Middle frontal gyrus (tissue), 1 donor: ENCODE measurements around the gene EML1.

ENCODE experiments used
- DNase-seq: peaks from one replicate; pipeline ENCODE4 v3.0.0-alpha.2; 2015; ENCODE audit warnings: low spot score; ENCODE audit errors: extremely low spot score

EML1 gene

GRCh38 chr14:99803106-99803775, 10.0 kb downstream of the EML1 start:
- DNase-seq: no peak

DNA sequence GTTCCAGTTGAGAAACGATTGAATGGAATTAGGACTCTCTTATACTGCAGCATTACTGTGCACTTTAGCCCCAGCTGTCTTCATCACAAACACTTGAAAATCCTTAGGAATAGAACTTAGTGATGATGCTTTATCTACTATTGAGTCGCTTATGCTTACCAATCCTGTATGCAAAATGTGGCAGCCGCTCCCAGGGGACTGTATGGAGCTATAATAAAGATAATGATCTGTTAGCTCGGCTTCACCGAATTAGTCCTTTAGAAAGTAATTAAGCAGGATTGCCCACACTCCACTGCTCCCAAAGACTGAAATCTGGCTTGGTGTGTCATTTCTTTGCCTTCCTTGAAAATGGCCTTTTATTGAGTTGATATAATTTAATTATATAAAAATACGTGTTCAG, 10.6 kb downstream of the EML1 start:
- DNase-seq: no peak

- no peak for DNase-seq
Observed at GRCh38 chr14:99805757-99806439, 12.7 kb downstream of the EML1 start.

GRCh38 chr14:99806836-99807235, 13.6 kb downstream of the EML1 start:
- no peak for DNase-seq

GRCh38 chr14:99807413-99808153, 14.4 kb downstream of the EML1 start:
- no peak for DNase-seq

DNA sequence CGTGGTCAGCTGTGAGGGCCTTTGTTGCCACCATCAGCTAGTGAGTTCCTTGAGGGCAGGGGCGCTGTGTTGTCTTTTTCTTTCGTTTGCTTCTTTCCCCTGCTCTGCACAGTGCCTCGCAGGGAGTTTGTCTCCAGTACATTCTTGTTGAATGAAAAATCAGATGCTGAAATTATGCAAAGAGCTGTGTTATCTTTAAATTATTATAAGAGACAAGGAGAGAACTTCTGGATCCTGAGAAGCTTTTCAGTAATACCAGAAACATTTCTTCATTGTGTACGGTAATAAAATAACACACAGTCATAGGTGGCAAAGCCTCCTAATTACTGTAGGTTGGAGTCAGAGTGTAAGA, 14.9 kb downstream of the EML1 start:
- DNase-seq: no peak

DNA sequence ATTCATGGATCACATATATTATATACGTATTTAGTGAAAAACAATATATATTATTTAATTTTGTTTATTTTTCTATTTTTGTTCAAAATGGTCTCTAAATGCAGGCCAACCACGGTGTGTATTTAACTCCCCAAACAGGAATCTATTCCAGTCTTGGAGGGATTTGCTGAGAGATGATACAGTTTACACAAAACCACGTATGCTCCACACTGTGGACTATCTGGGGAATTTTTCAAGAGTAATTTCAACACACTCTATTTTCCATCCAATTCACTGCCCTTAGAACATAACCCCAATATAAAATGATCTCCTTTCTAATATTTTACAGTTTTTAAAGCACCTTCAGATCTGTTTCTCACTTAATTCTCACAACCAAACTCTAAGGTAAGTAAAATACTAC, 15.3 kb downstream of the EML1 start:
- no peak for DNase-seq

- DNase-seq: no peak
Observed at GRCh38 chr14:99809360-99809759, 16.1 kb downstream of the EML1 start.

- no peak for DNase-seq
Observed at GRCh38 chr14:99809859-99810558, 16.8 kb downstream of the EML1 start.

DNA sequence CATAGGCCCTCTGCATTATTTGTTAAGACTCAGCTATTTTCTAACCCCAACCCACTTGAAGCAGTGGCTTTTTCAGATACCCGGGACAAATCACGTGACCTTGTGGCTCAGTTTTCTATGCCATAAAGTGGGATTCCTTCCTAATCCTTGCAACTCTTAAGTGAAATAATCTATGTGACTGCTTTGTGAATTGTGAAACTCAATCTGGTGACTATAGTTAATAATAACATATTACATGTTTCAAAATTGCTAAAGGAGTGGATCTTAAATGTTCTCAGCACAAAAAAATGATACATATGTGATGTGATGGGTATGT, 17.3 kb downstream of the EML1 start:
- no peak for DNase-seq

DNA sequence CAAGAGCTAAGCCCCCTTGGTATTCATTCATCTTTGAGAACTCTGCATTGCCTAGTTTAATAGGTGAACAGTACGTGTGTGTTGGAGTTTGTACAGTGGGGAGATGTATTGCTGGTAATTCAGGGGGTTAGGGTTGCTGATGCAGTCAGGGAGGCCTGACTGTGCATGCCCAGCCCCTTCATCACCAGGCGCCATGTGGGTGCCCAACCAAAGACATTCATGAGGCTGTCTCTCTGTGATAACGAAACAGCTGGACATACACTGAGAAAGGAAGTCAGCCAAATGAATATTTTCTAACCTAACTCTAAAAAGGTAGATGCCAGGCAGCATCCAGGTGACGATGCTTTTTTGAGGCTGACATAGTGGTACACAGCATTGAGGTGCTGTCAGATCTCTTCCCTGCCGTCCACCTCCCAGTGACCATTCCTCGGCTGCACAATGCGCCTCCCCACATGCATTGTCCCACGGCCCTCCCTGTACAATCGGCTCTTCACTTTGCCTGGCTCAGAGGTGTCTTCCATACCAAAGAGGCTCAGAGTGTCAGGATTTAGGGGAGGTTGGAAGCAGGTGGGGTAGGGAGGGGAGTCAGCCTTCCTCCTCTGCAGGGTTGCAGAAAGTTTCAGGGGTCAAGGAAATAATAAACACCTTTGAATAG, 19.0 kb downstream of the EML1 start:
- DNase-seq: no peak

DNA sequence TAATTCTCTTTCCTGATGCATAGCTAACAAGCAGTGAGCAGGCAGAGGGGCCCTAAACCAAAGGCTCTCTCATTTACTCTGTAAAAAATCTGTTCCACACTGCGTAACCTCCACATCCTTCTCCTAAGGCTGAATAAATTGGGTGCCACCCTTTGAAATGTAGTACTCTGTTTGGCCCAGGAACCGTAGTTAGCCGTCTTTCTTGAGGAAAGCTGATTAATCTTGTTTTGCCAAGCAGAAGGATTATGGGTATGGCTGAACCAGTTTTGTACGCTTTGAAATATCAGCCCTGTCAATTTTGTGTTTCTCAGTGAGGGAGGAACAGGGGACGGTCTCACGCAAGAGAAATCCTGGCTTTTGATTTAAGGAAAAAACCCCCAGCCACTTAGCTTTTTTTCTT, 19.7 kb downstream of the EML1 start:
- no peak for DNase-seq

DNA sequence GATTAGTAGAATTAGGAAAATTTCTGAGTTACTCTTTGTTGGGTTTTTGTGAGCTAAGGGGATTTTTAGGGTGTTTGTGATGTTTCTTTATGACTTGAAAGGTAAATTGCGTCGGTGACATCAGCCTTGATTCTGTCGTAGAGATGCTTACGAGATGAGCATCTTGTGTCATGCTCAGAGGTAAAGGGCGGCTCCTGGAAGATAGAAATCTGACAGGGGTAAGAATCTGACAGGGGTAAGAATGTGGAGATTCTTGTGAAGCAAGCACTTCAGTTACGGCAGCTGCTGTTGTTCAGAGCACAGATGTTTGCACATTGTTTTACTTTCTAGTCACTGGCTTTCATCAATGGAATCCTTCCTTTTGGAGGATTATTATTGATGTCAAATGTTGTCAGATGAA, 22.5 kb downstream of the EML1 start:
- DNase-seq: no peak

- DNase-seq: no peak
Observed at GRCh38 chr14:99816217-99816616, 23.0 kb downstream of the EML1 start.

DNA sequence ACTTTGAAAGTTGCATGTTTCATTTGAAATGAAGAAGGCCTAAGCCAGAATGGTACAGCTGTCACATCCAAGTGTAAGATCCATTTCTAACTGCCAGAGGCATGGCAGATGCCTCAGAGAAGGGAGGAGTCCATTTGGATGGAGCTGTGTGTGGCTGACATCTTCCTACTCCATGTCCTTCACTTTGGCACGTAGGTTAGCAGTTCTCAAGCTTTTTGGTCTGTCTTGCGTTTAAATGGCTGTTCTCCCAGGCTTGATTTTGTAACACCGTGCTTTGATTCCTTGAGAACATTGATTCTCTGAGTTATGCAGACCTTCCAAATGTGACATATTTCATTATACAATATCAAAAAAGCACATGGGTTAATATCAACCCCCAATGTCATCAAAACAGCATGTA, 23.4 kb downstream of the EML1 start:
- DNase-seq: no peak

DNA sequence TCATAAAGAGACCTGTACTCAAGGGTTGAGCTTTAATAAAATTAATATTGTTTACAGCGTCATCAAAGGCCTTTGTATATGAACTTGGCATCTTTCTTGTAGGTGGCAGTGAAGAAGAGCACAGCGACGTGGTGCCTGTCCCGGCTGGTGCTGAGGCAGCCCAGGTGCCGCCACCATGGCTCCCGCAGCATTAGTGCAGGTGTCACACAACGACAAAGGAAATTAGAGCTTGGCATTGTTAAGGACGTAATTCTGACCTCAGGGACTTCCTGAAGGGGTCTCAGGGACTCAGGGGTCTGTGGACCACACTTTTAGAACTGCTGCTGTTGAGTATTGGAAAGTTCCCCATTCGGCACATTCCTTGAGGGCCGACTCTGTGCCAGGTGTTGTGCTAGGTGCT, 24.1 kb downstream of the EML1 start:
- DNase-seq: no peak

GRCh38 chr14:99818503-99819036, 25.4 kb downstream of the EML1 start:
- DNase-seq: no peak

GRCh38 chr14:99819514-99819913, 26.3 kb downstream of the EML1 start:
- DNase-seq: no peak

DNA sequence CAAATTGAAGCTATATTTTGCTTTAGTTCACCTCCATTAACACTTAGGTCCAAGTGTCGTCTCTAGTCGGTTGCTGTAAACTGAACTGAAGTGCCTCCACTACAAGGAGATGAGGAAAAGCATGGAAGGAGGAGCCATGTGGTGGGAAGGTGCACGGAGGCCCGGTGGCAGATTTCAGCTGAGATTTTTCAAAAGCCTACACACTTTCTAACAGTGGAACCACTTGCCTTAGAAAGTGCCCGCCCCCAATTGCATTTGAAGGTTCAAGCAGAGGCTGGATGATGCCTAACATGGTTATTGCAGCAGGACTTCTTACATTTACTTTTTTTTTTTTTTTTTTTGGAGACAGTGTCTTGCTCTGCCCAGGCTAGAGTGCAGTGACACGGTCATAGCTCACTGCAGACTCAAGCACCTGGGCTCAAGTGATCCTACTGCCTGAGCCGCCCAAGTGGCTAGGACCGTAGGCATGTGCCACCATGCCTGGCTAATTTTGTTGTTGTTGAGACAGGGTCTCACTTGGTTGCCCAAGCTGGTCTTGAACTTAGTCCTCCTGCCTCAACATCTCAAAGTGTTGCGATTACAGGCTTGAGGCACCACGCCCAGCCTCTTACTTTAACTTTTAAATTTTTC, 27.6 kb downstream of the EML1 start:
- no peak for DNase-seq

- no peak for DNase-seq
Observed at GRCh38 chr14:99821519-99822508, 28.6 kb downstream of the EML1 start.
